ENCODE results near the gene CENPH. TPM values are rescaled to one million over a fixed set of nuclear protein-coding genes. Genes with fewer than 3 reads are reported as not detected.
"Not testable (repeated sequence)": the region's sequence is repeated elsewhere in the genome, so short reads cannot be mapped to it uniquely, and the experiment has no call there.

Gene CENPH
- total RNA-seq, 1 donor from 2014 or later = 13.0 TPM

GRCh38 chr5:69167493-69167855, 21.9 kb upstream of the CENPH start:
- DNase-seq = no peak

GRCh38 chr5:69167929-69168328, 21.5 kb upstream of the CENPH start:
- Mint-ChIP-seq H3K27ac (no peak overlapping the region), H3K9me3 (peaks cover 2% of the 10 kb centered on the region), H3K4me3 (peak overlapping the region; percentile 96), H3K27me3 (no peaks in the 10 kb centered on the region), H3K36me3 (ENCODE audit: low read depth) (peaks cover 22% of the 10 kb centered on the region), H3K4me1 (peaks cover 23% of the 10 kb centered on the region)
- intact Hi-C loops (cut with micrococcal nuclease) = loop anchor here (1.0 kb wide), 3 partner anchors 21 to 201 kb away; partner anchors contain the start of genes AK6, CENPH, RAD17 and SLC30A5
- DNase-seq (no peak), ATAC-seq (ENCODE audit: low read depth) (no peak)
- ChIA-PET CTCF (interaction anchor here (2.2 kb wide), 1 partner anchor 74 kb away, joined by 7 read pairs; the partner anchor contains the start of gene SLC30A5), POLR2A (interaction anchor here (1.1 kb wide), 1 partner anchor 9 kb away, joined by 3 read pairs; no protein-coding TSS in a partner anchor)
- TF ChIP-seq CTCF (IDR thresholded peaks at IDR 0.05) = no peak

More at GRCh38 chr5:69167493-69167855, 21.9 kb upstream of the CENPH start:
- Mint-ChIP-seq H3K36me3 (ENCODE audit: low read depth) (peaks cover 20% of the 10 kb centered on the region), H3K4me3 (peak overlapping the region; percentile 96), H3K9me3 (peaks cover 2% of the 10 kb centered on the region), H3K27me3 (no peaks in the 10 kb centered on the region), H3K4me1 (peaks cover 23% of the 10 kb centered on the region), H3K27ac (peak overlapping the region; percentile 89)
- intact Hi-C loops (cut with micrococcal nuclease) = loop anchor here (1.0 kb wide), 3 partner anchors 22 to 202 kb away; partner anchors contain the start of genes AK6, CENPH, RAD17 and SLC30A5
- ChIA-PET POLR2A (interaction anchor here (1.1 to 1.9 kb wide), 3 partner anchors 9 to 74 kb away, joined by 3 to 9 read pairs (median 4); partner anchors contain the start of genes CDK7 and SLC30A5), CTCF (interaction anchor here (0.6 to 1.7 kb wide), 2 partner anchors 50 to 74 kb away, joined by 3 to 9 read pairs; partner anchors contain the start of gene SLC30A5)
- no peak for TF ChIP-seq CTCF (IDR thresholded peaks at IDR 0.05)
- no peak for ATAC-seq (ENCODE audit: low read depth)

GRCh38 chr5:69170495-69170894, 18.9 kb upstream of the CENPH start:
- Mint-ChIP-seq H3K4me3 (no peak overlapping the region), H3K36me3 (ENCODE audit: low read depth) (peaks cover 40% of the 10 kb centered on the region), H3K4me1 (peaks cover 23% of the 10 kb centered on the region), H3K27me3 (no peaks in the 10 kb centered on the region), H3K27ac (no peak overlapping the region), H3K9me3 (peaks cover 2% of the 10 kb centered on the region)
- DNase-seq = no peak
- ATAC-seq (ENCODE audit: low read depth) = no peak
- CTCF ChIA-PET = no interaction called here
- intact Hi-C loops (cut with micrococcal nuclease) = no loop called here
- TF ChIP-seq CTCF (IDR thresholded peaks at IDR 0.05) = no peak
- POLR2A ChIA-PET = no interaction called here

- CTCF ChIA-PET = no interaction called here
- ATAC-seq (ENCODE audit: low read depth) = no peak
- Mint-ChIP-seq H3K4me3 (no peak overlapping the region), H3K4me1 (peaks cover 23% of the 10 kb centered on the region), H3K27me3 (no peaks in the 10 kb centered on the region), H3K36me3 (ENCODE audit: low read depth) (peaks cover 44% of the 10 kb centered on the region), H3K9me3 (peaks cover 2% of the 10 kb centered on the region), H3K27ac (no peak overlapping the region)
- intact Hi-C loops (cut with micrococcal nuclease) = no loop called here
- POLR2A ChIA-PET = no interaction called here
- DNase-seq = no peak
- TF ChIP-seq CTCF (IDR thresholded peaks at IDR 0.05) = no peak
Observed at GRCh38 chr5:69170969-69171368, 18.4 kb upstream of the CENPH start.

GRCh38 chr5:69181659-69182293, 7.6 kb upstream of the CENPH start:
- H3K36me3 Mint-ChIP-seq (ENCODE audit: low read depth); POLR2A ChIA-PET; H3K4me3 Mint-ChIP-seq; H3K27ac Mint-ChIP-seq; DNase-seq; ATAC-seq (ENCODE audit: low read depth); CTCF ChIA-PET; intact Hi-C loops (cut with micrococcal nuclease); H3K9me3 Mint-ChIP-seq; H3K27me3 Mint-ChIP-seq: not testable (repeated sequence)
- peaks cover 11% of the 10 kb centered on the region for H3K4me1 Mint-ChIP-seq
